ENCODE data around the gene EIF4B. TPM values are rescaled to one million over a fixed set of nuclear protein-coding genes. Genes with fewer than 3 reads are reported as not detected.
A peak's percentile ranks its signal among the peaks of the same experiment; 100 is the strongest.

The EIF4B gene
- total and polyA plus RNA-seq, 8 donors: 72.8 to 522 (median 418) TPM

DNA sequence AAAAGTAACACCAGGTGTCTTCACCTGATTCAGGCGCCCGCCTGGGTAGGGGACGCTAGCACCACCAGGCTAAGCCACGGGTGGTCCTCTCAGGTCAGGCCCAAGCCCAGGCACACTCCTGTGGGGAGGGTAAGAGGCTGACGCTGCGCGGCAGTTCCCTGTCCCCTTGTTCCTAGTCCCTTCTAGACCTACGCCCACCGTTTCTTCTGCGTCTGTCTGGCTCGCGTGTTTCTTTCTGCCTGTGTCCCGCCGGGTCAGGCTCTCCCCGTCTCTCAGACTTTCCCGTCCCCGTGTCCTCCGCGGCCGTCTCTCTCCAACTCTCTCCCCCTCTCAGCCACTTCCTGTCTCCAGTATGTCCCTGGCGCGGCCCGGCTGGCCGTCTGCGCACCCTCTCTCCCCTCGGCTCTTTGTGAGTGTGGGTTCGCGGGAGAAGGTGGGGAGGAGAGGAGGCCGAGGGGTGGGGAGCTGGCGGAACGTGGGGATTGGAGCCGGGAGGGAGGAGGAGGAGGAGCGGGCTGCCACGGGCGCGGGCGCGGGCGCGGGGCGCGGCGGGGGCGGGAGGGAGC is 40.5 kb downstream of the EIF4B start:
- no peaks in the 10 kb centered on the region for H3K27me3 ChIP-seq
- ATAC-seq: peak; percentile 38 to 57 (median 42)
- intact Hi-C loops (cut with DNase I): no loop called here
- no peak for FAIRE-seq
- peak overlapping the region; percentile 29 to 62 (median 56) for H3K4me3 ChIP-seq
- H3K9me3 ChIP-seq: no peaks in the 10 kb centered on the region
- 1% methylated on average over 27 to 41 of the region's 44 CpGs for WGBS, 2 donors
- H3K27ac ChIP-seq: peak overlapping the region; percentile 88 to 96 (median 94)
- TF ChIP-seq, protein P1, sequence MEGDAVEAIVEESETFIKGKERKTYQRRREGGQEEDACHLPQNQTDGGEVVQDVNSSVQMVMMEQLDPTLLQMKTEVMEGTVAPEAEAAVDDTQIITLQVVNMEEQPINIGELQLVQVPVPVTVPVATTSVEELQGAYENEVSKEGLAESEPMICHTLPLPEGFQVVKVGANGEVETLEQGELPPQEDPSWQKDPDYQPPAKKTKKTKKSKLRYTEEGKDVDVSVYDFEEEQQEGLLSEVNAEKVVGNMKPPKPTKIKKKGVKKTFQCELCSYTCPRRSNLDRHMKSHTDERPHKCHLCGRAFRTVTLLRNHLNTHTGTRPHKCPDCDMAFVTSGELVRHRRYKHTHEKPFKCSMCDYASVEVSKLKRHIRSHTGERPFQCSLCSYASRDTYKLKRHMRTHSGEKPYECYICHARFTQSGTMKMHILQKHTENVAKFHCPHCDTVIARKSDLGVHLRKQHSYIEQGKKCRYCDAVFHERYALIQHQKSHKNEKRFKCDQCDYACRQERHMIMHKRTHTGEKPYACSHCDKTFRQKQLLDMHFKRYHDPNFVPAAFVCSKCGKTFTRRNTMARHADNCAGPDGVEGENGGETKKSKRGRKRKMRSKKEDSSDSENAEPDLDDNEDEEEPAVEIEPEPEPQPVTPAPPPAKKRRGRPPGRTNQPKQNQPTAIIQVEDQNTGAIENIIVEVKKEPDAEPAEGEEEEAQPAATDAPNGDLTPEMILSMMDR (IDR thresholded peaks at IDR 0.05): no peak
- peak in 5 of 6 donors; percentile 84 to 94 (median 88) for DNase-seq
- no peaks in the 10 kb centered on the region for H3K36me3 ChIP-seq
- H3K4me1 ChIP-seq: peaks cover 33 to 46% (median 42%) of the 10 kb centered on the region in 3 donors

DNA sequence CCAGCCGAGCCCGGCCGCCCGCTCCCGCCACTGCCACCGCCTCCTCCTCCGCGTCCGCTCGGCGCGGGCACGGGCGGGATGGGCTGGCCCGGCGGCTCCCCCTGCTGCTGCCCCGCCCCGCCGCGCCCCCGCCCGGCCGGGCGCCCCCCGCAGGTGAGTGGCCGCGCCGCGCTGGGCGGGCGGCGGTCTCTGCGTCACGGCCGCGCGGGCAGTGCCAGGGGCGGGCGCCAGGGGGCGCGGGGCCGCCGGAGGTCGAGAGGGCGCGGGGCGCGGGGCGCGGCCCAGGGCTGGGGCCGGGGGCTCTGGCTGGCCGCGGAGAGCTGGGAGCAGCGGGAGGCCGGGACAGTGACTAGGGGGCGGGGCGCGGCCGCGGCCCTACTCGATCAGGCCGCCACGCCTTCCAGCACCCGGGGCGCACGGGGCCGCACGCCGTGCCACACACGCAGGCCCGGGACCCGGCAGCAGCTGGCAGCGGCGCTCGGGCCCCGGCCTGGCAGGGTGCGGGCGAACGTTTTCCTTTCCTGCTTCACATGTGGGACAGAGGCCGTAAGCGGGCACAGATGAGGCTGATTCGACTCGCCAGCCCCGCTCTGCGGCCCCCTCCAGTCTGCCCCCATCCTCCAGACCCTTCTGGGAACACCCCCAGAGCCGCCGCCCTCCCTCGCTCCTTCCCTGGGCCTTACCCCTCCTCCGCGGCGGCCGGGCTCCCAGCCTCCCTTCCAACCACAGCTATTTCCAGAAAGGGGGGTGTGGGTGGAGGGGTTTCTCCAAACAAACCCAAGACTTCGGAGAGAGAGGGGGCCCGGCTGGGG is 41.2 kb downstream of the EIF4B start:
- no peaks in the 10 kb centered on the region for H3K27me3 ChIP-seq
- intact Hi-C loops (cut with DNase I): no loop called here
- peak overlapping the region; percentile 95 to 99 (median 98) for H3K27ac ChIP-seq
- H3K36me3 ChIP-seq: no peaks in the 10 kb centered on the region
- peaks cover 35 to 51% (median 48%) of the 10 kb centered on the region in 3 donors for H3K4me1 ChIP-seq
- WGBS, 2 donors: 1% methylated on average over 31 to 94 of the region's 94 CpGs
- peak overlapping the region; percentile 18 to 62 (median 46) for H3K4me3 ChIP-seq
- TF ChIP-seq, protein P1 (IDR thresholded peaks at IDR 0.05): no peak
- FAIRE-seq (no peak), ATAC-seq (peak; percentile 23 to 43 (median 34)), DNase-seq (peak; percentile 76 to 90 (median 86))
- H3K9me3 ChIP-seq: no peaks in the 10 kb centered on the region

DNA sequence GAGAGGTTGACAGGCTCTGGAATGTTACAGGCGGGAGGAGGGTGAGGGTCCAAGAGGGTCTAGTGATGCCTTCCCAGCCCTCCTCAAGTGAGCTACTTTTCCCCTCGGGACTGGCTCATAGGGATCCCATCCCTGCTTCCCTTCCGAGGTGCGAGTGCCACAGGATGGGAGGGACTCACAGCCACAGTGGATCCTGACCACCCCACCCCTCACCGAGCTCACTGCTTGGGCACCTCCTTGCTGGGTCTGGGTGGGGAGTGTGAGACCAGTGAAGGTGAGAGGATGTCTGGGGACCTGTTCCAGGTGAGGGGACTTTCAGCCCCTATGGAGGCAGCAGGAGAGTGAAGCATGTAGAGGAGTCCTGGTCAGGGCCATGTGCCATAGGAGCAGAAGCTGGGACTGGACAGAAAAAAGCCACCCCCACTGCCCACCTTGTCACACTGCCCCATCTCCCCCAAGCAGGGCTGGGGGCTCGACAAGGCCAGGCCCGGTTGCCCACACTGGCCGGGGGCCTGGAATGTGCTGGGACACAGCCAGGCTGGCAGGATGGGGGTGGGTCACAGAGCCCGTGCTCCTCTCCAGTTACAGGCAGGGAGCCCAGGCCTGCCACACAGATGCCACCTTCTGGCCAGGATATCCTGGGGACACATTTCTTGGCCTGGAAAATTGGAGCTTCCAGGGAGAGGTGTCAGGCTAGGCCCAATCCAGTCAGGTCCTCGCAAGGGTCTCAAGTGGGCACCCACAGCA is 42.0 kb downstream of the EIF4B start:
- ATAC-seq (peak; percentile 30 to 51 (median 42)), FAIRE-seq (no peak), DNase-seq (peak; percentile 81 to 94 (median 86))
- Histone ChIP-seq H3K27me3 (no peaks in the 10 kb centered on the region), H3K9me3 (no peaks in the 10 kb centered on the region), H3K4me1 (peaks cover 40 to 57% (median 54%) of the 10 kb centered on the region in 3 donors), H3K4me3 (peak overlapping the region in 3 of 4 donors; percentile 30 to 62 (median 59)), H3K36me3 (no peaks in the 10 kb centered on the region), H3K27ac (peak overlapping the region; percentile 95 to 99 (median 98))
- WGBS, 2 donors: 13 to 14% methylated on average over 10 of the region's 10 CpGs
- intact Hi-C loops (cut with DNase I): no loop called here
- TF ChIP-seq, protein P1 (IDR thresholded peaks at IDR 0.05): peak in 1 of 4 donors; percentile 10

DNA sequence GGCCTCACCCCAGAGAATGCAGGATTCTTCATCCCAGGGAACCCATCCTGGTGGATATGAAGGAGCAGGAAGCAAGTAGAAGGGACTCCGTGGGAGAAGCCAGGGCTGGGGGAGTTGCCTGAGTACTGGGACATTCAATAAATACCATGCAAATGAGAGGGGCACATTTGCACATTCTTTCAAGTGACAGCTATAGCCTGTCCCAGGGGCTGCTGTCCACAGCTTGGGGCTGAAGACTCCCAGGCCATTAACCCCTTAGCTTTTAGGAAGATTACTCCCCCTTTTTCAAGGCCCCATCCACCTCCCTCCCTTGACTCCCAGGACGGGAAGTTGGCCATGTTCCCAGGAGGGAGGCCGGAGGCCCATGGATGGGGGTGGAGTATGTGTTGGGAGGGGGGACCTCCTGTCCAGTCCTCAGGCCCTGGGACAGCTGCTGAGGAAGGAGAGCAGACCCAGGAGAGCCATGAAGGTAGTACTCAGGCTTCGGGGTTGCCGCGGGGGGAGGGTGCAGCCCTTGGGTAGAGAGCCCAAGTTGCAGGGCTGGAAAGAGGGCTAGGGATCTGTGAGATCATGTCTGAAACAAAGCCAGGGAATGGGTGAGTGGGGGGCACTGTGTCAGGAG is 42.6 kb downstream of the EIF4B start:
- Histone ChIP-seq H3K9me3 (no peaks in the 10 kb centered on the region), H3K27ac (peak overlapping the region; percentile 95 to 99 (median 98)), H3K4me1 (peaks cover 46 to 63% (median 57%) of the 10 kb centered on the region in 3 donors), H3K27me3 (no peaks in the 10 kb centered on the region), H3K36me3 (no peaks in the 10 kb centered on the region), H3K4me3 (peak overlapping the region in 2 of 4 donors; percentile 40 to 59)
- 7 to 9% methylated on average over 6 of the region's 6 CpGs for WGBS, 2 donors
- no peak for ATAC-seq
- intact Hi-C loops (cut with DNase I): no loop called here
- TF ChIP-seq, protein P1 (IDR thresholded peaks at IDR 0.05): no peak
- FAIRE-seq: no peak
- peak; percentile 63 to 84 (median 70) for DNase-seq

Measured in pancreas (tissue), 10 donors.